GM18519 (cell line): Measurements from ENCODE around the gene RPRD1B.
"Not testable (repeated sequence)": the region's sequence is repeated elsewhere in the genome, so short reads cannot be mapped to it uniquely, and the experiment has no call there.

ENCODE experiments used
- ATAC-seq: cut with Tn5 transposase; IDR thresholded peaks from one replicate; pipeline ENCODE4 v1.9.1; 2021; ENCODE audit warnings: mild to moderate bottlenecking, moderate library complexity; ENCODE audit not compliant: unreplicated experiment, low FRiP score

The RPRD1B gene

GRCh38 chr20:38095017-38095686, 61.6 kb downstream of the RPRD1B start:
- ATAC-seq: no peak

GRCh38 chr20:38098952-38099351, 65.4 kb downstream of the RPRD1B start:
- no peak for ATAC-seq

- not testable (repeated sequence) for ATAC-seq
Measured at GRCh38 chr20:38102206-38102605, 68.7 kb downstream of the RPRD1B start.

GRCh38 chr20:38104285-38104684, 70.7 kb downstream of the RPRD1B start:
- ATAC-seq: no peak

- ATAC-seq: no peak
Measured at GRCh38 chr20:38106461-38106860, 72.9 kb downstream of the RPRD1B start.

GRCh38 chr20:38107386-38107785, 73.8 kb downstream of the RPRD1B start:
- not testable (repeated sequence) for ATAC-seq

GRCh38 chr20:38107916-38108315, 74.4 kb downstream of the RPRD1B start:
- not testable (repeated sequence) for ATAC-seq

- no peak for ATAC-seq
Measured at GRCh38 chr20:38108438-38108985, 75.0 kb downstream of the RPRD1B start.

- no peak for ATAC-seq
Measured at GRCh38 chr20:38108986-38109541, 75.5 kb downstream of the RPRD1B start.

GRCh38 chr20:38109591-38110524, 76.3 kb downstream of the RPRD1B start:
- no peak for ATAC-seq

GRCh38 chr20:38110525-38111178, 77.1 kb downstream of the RPRD1B start:
- ATAC-seq: no peak

GRCh38 chr20:38111366-38112232, 78.1 kb downstream of the RPRD1B start:
- ATAC-seq: no peak

- ATAC-seq: no peak
Measured at GRCh38 chr20:38112261-38112929, 78.8 kb downstream of the RPRD1B start.

- no peak for ATAC-seq
Measured at GRCh38 chr20:38112930-38113294, 79.4 kb downstream of the RPRD1B start.

- ATAC-seq: no peak
Measured at GRCh38 chr20:38113401-38114325, 80.1 kb downstream of the RPRD1B start.

- no peak for ATAC-seq
Measured at GRCh38 chr20:38114353-38114791, 80.8 kb downstream of the RPRD1B start.

GRCh38 chr20:38115205-38115604, 81.7 kb downstream of the RPRD1B start:
- no peak for ATAC-seq

GRCh38 chr20:38115896-38116295, 82.3 kb downstream of the RPRD1B start:
- no peak for ATAC-seq
